Measurements from ENCODE around the gene ESRRA.

DNA sequence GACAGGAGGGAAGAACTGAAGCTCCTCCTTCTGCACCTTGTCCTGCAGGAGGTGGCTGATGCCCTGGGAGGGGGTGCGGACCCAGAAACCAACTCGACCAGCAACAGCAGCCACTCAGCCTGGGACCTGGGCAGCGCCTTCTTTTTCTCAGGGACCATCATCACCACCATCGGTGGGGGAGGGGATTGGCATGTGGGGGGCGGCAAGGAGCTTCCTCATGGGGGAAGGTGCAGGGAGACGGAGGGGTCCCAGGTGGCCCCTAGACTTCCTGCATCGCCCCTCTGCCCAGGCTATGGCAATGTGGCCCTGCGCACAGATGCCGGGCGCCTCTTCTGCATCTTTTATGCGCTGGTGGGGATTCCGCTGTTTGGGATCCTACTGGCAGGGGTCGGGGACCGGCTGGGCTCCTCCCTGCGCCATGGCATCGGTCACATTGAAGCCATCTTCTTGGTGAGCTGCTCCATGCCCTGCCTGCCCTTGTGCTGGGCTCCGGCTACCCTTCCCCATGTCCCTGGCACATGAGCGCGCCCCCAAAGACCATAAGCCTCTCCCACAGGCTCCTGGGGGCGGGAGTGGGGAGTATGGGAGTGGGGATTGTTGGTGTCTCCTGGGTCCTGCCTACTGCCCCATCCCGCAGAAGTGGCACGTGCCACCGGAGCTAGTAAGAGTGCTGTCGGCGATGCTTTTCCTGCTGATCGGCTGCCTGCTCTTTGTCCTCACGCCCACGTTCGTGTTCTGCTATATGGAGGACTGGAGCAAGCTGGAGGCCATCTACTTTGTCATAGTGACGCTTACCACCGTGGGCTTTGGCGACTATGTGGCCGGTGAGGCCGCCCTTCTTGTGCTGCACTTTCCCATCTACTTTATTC, 8.3 kb upstream of the ESRRA start:
- no peak for TF ChIP-seq CTCF (IDR thresholded peaks at IDR 0.05)
- TF ChIP-seq POLR2A (IDR thresholded peaks at IDR 0.05): no peak
